Measurements from ENCODE around the gene MUC6. TPM values are rescaled to one million over a fixed set of nuclear protein-coding genes. Genes with fewer than 3 reads are reported as not detected.

MUC6 gene
- total and polyA plus RNA-seq, 9 of the 15 experiments (the other 6 are each of a cell fraction or from before 2014, with no cell fraction given) = not detected

DNA sequence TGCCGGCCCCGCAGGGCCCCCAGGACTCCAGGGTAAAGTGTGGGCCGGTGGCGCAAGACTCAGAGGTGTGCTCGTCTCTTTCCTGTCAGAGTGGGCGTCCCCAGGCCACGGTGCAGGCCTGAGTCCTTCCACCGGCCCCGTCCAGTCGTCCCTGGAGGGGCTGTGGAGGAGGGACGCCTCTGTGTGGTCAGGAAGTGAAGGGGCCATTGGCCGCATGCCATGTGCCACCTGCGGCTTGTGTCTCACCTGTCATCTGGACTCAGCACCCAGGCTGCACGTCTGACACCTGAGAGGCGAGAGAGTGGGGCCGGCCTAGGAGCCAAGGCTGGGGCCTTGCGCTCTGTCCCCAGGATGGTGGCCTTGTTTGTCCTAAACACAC is 25.2 kb downstream of the MUC6 start:
- no peak for DNase-seq (ENCODE audit: extremely low read depth in 1 of 4, low spot score in 3 of 4)
- no peak for FAIRE-seq
- in situ Hi-C loops (cut with MboI) (no loop called here), intact Hi-C loops (cut with micrococcal nuclease) (no loop called here)
- 0 out of 5 replicates have a peak, but pooled peaks cover 0 to 4% of the 10 kb centered on the region in 2 experiments for H3K27me3 ChIP-seq (ENCODE audit: control insufficient read depth in 2 of 2, insufficient read depth in 2 of 2, low read length in 2 of 2)
- ATAC-seq = no peak
- H3K27ac ChIP-seq (ENCODE audit: extremely low read depth, low read depth, low read length) = no peak overlapping the region
- no peak overlapping the region for H3K4me2 ChIP-seq (ENCODE audit: insufficient read depth, low read length)
- no peaks in the 10 kb centered on the region for H3K79me2 ChIP-seq (ENCODE audit: control insufficient read depth, insufficient read depth, low read length)
- 87% methylated on average over 14 of the region's 17 CpGs for WGBS (ENCODE audit: insufficient coverage, low coverage, missing lambda C conversion rate)
- no peaks in the 10 kb centered on the region for H3K9me3 ChIP-seq (replicated peaks; ENCODE audit: control insufficient read depth, insufficient read depth, low read depth, low read length)
- peaks cover 0 to 25% of the 10 kb centered on the region in 2 experiments; a peak in 1 of 5 replicates for H3K4me1 ChIP-seq (replicated peaks in 1 of 2; ENCODE audit: control insufficient read depth in 2 of 2, insufficient read depth in 2 of 2, low read length in 2 of 2)
- ChIA-PET CTCF (ENCODE audit: low intra/inter-chr PET ratio) (no interaction called here), POLR2A (interaction anchor here (0.6 kb wide), 1 partner anchor 10 kb away, joined by 3 read pairs; no protein-coding TSS in a partner anchor)
- no peak overlapping the region for H3K4me3 ChIP-seq
- H3K36me3 ChIP-seq (ENCODE audit: control insufficient read depth, insufficient read depth, low read length) = peaks cover 31% of the 10 kb centered on the region; the same call in 2 of the 3 replicates
- BruUV-seq (replicated peaks) = no TSS peak
- H3K9ac ChIP-seq (ENCODE audit: insufficient read depth in 1 of 2, low read depth in 2 of 2, low read length in 2 of 2) = no peak overlapping the region
- no peaks in the 10 kb centered on the region for H4K20me1 ChIP-seq (replicated peaks; ENCODE audit: control insufficient read depth, insufficient read depth, low read length)
- H2AFZ ChIP-seq (ENCODE audit: low read depth, low read length) = no peak overlapping the region
- peaks cover 6% of the 10 kb centered on the region for H3K9me1 ChIP-seq (ENCODE audit: control insufficient read depth, insufficient read depth, low read length)
- TF ChIP-seq TOE1 (IDR thresholded peaks at IDR 0.05; ENCODE audit: borderline replicate concordance) (no peak), TOE1 (CRISPR knock-in tag; IDR thresholded peaks at IDR 0.05; ENCODE audit: borderline replicate concordance, low read depth) (no peak), NR3C1 (CRISPR knock-in tag; IDR thresholded peaks at IDR 0.05) (no peak), STAG1 (CRISPR knock-in tag; IDR thresholded peaks at IDR 0.05; ENCODE audit: borderline replicate concordance) (no peak), OTX1 (CRISPR knock-in tag; IDR thresholded peaks at IDR 0.05) (no peak), ZBTB8A (IDR thresholded peaks at IDR 0.05; ENCODE audit: partially characterized antibody) (no peak), ZKSCAN8 (CRISPR knock-in tag; IDR thresholded peaks at IDR 0.05) (no peak), CEBPG (CRISPR knock-in tag; IDR thresholded peaks at IDR 0.05) (no peak), CEBPG (tag; conservative IDR thresholded peaks at IDR 0.05 in 1 of 2, IDR thresholded peaks at IDR 0.05 in 1 of 2) (no peak), ZNF551 (CRISPR knock-in tag; IDR thresholded peaks at IDR 0.05) (no peak), ZNF224 (CRISPR knock-in tag; IDR thresholded peaks at IDR 0.05) (no peak), ZBTB9 (CRISPR knock-in tag; IDR thresholded peaks at IDR 0.05) (no peak), DMBX1 (CRISPR knock-in tag; IDR thresholded peaks at IDR 0.05; ENCODE audit: borderline replicate concordance) (no peak), ZNF134 (CRISPR knock-in tag; conservative IDR thresholded peaks at IDR 0.05) (no peak), IFI16 (CRISPR knock-in tag; IDR thresholded peaks at IDR 0.05) (no peak), FOS (IDR thresholded peaks at IDR 0.05; ENCODE audit: extremely low read depth, insufficient read length) (no peak), FOSL1 (tag; conservative IDR thresholded peaks at IDR 0.05) (no peak)
- TF ChIP-seq, protein P1, sequence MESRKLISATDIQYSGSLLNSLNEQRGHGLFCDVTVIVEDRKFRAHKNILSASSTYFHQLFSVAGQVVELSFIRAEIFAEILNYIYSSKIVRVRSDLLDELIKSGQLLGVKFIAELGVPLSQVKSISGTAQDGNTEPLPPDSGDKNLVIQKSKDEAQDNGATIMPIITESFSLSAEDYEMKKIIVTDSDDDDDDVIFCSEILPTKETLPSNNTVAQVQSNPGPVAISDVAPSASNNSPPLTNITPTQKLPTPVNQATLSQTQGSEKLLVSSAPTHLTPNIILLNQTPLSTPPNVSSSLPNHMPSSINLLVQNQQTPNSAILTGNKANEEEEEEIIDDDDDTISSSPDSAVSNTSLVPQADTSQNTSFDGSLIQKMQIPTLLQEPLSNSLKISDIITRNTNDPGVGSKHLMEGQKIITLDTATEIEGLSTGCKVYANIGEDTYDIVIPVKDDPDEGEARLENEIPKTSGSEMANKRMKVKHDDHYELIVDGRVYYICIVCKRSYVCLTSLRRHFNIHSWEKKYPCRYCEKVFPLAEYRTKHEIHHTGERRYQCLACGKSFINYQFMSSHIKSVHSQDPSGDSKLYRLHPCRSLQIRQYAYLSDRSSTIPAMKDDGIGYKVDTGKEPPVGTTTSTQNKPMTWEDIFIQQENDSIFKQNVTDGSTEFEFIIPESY (CRISPR knock-in tag; IDR thresholded peaks at IDR 0.05) = no peak

All from K562 (cell line).